Prostate gland (tissue), 2 donors: Measurements from ENCODE around the gene CDK19. TPM values are rescaled to one million over a fixed set of nuclear protein-coding genes. Genes with fewer than 3 reads are reported as not detected.
"Not testable (repeated sequence)": the region's sequence is repeated elsewhere in the genome, so short reads cannot be mapped to it uniquely, and the experiment has no call there.

Experiments used
- DNase-seq: peaks from one replicate; pipeline ENCODE4 v3.0.0-alpha.2; 2019; ENCODE audit warnings: low spot score
- H3K27ac ChIP-seq, 2 donors: fragments of 200-600 bp; sonication (generic); 2 replicates each; pipeline ENCODE4 v1.5.1; 2017 to 2019
- H3K27me3 ChIP-seq: fragments of 200-600 bp; sonication (generic); replicated peaks from 2 replicates; pipeline ENCODE4 v1.5.1; 2019; ENCODE audit not compliant: insufficient read depth
- H3K36me3 ChIP-seq, 2 donors: fragments of 200-600 bp; sonication (generic); 1 replicate in 1 of 2; 2 replicates in 1 of 2; pipeline versions ENCODE4 v1.5.1 to v1.8.1; 2017 to 2019
- H3K4me1 ChIP-seq: fragments of 200-600 bp; sonication (generic); replicated peaks from 2 replicates; pipeline ENCODE4 v1.5.1; 2019
- H3K4me3 ChIP-seq, 2 donors: fragments of 200-600 bp; sonication (generic); 2 replicates each; pipeline ENCODE4 v1.5.1; 2017 to 2019
- H3K9me3 ChIP-seq: fragments of 200-600 bp; sonication (generic); 2 replicates; pipeline ENCODE4 v1.5.1; 2017
- POLR2A ChIP-seq: fragments of 450-650 bp; IDR thresholded peaks from one replicate; pipeline ENCODE4 v1.6.1; 2016; ENCODE audit warnings: antibody characterized with exemption, mild to moderate bottlenecking
- POLR2AphosphoS5 ChIP-seq: sonication (generic); formaldehyde crosslinking; IDR thresholded peaks from one replicate; pipeline ENCODE4 v1.6.1; 2017; ENCODE audit warnings: antibody characterized with exemption
- WGBS: methylation state at CpG from one replicate; pipeline ENCODE4 v1.1.5; 2018; 5-methylcytosine and 5-hydroxymethylcytosine counted together
- intact Hi-C: fragments of 100-400 bp; cut with DNase I; formaldehyde crosslinking; loops from one replicate; pipeline ENCODE4 v1.14.2; 2022
- total RNA-seq, 2 donors: library from RNA; depleted of rRNA; stranded (reverse); fragments of >200 nt; gene quantifications; one replicate each; pipeline ENCODE4 v1.1.0, GENCODE V29; 2016
- TF ChIP-seq, protein P1 (sequence below), 4 experiments: fragments of 200-600 bp in 2 of 4; fragments of 450-650 bp in 2 of 4; sonication (generic) in 2 of 4; IDR thresholded peaks; 1 replicate in 3 of 4; 2 replicates in 1 of 4; pipeline ENCODE4 v1.5.1; 2016 to 2019; ENCODE audit warnings: antibody characterized with exemption in 4 of 4, mild to moderate bottlenecking in 2 of 4, moderate library complexity in 2 of 4

The CDK19 gene
- total RNA-seq, 2 donors from 2014 or later, result 41.4 to 70.2 TPM

DNA sequence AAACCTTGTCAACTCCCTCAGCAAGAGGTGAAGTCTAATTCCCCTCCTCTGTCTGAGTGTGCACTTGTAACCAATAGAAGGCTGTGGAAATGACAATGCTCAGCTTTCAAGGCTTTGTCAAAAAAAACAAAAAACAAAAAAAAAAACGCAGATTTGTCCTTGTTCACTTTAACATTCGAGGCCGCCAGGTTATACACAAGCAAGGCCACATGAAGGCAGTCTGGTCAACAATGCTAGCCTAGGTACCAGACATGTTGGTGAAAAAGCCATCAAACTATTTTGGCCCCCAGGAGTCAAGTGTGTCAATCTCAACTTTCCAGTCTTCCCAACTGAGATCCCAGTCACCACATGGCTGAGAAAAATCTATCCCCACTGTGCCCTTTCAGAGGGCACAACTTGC lies 92.3 kb downstream of the CDK19 start:
- 91% methylated on average over 3 of the region's 3 CpGs for WGBS
- no peaks in the 10 kb centered on the region for H3K9me3 ChIP-seq
- no peaks in the 10 kb centered on the region for H3K36me3 ChIP-seq

DNA sequence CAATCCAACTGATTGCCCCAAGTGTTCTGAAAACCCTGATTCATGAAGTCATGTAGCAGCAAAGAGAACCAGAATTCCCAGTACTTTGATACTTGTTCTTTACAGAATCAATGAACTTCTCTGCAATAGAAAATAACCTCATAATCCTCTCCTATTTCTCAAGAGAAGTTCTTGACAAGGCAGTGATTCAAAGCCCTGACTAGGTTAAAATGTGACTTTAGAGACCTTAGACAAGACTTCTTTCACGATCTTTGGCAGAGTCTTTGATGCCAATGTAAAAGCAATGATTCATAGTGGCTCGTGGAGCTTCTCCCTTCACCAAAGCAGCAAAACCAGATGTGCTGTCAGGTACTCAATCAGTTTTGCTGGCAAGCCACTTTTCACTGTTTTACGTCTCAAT lies 95.2 kb downstream of the CDK19 start:
- WGBS, result 85% methylated on average over 3 of the region's 3 CpGs
- TF ChIP-seq POLR2A (no peak), POLR2AphosphoS5 (no peak)
- TF ChIP-seq, protein P1, sequence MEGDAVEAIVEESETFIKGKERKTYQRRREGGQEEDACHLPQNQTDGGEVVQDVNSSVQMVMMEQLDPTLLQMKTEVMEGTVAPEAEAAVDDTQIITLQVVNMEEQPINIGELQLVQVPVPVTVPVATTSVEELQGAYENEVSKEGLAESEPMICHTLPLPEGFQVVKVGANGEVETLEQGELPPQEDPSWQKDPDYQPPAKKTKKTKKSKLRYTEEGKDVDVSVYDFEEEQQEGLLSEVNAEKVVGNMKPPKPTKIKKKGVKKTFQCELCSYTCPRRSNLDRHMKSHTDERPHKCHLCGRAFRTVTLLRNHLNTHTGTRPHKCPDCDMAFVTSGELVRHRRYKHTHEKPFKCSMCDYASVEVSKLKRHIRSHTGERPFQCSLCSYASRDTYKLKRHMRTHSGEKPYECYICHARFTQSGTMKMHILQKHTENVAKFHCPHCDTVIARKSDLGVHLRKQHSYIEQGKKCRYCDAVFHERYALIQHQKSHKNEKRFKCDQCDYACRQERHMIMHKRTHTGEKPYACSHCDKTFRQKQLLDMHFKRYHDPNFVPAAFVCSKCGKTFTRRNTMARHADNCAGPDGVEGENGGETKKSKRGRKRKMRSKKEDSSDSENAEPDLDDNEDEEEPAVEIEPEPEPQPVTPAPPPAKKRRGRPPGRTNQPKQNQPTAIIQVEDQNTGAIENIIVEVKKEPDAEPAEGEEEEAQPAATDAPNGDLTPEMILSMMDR (IDR thresholded peaks at IDR 0.05), result no peak

More for the DNA sequence above, 92.3 kb downstream of the CDK19 start:
- no peaks in the 10 kb centered on the region for H3K4me1 ChIP-seq
- H3K27me3 ChIP-seq, result no peaks in the 10 kb centered on the region
- TF ChIP-seq POLR2AphosphoS5, result no peak
- TF ChIP-seq, protein P1 (IDR thresholded peaks at IDR 0.05), result no peak
- no peak for TF ChIP-seq POLR2A
- H3K4me3 ChIP-seq, result no peak overlapping the region
- H3K27ac ChIP-seq, result no peak overlapping the region
- no peak for DNase-seq
- intact Hi-C loops, result no loop called here

DNA sequence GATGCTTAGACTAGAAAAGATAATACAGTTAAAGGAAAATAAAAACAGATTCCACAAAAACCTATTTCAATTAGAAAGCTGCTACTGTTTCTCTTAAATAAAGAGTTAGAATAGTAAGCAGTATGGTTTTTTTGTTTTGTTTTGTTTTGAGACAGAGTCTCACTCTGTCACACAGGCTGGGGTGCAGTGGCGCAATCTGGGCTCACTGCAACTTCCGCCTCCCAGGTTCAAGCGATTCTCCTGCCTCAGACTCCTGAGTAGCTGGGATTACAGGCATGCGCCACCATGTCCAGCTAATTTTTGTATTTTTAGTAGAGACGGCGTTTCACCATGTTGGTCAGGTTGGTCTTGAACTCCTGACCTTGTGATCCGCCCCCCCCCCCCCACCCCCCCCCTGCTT lies 95.7 kb downstream of the CDK19 start:
- H3K27me3 ChIP-seq, H3K27ac ChIP-seq, H3K36me3 ChIP-seq, H3K4me1 ChIP-seq, H3K9me3 ChIP-seq, DNase-seq, H3K4me3 ChIP-seq, intact Hi-C loops: not testable (repeated sequence)
- WGBS, result 93% methylated on average over 7 of the region's 7 CpGs

More for the DNA sequence above, 95.2 kb downstream of the CDK19 start:
- H3K4me3 ChIP-seq, result no peak overlapping the region
- H3K27ac ChIP-seq, result no peak overlapping the region
- no peaks in the 10 kb centered on the region for H3K9me3 ChIP-seq
- no peaks in the 10 kb centered on the region for H3K27me3 ChIP-seq
- H3K36me3 ChIP-seq, result no peaks in the 10 kb centered on the region
- no peak for DNase-seq
- intact Hi-C loops, result no loop called here
- H3K4me1 ChIP-seq, result no peaks in the 10 kb centered on the region

DNA sequence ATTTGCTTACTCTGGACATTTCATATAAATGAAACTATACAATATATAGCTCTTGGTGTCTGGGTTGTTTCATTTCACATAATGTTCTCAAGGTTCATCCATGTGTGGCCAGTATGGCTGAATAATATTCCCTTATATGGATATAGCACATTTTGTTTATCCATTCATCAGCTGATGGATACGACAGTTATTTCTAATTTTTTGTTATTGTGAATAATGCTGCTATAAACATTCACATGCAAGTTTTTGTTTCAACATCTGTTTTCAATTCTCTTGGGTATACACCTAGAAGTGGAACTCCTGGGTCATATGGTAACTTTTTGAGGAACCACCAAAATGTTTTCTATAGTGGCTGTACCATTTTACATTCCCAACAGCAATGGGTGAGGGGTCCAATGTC lies 101.1 kb downstream of the CDK19 start:
- H3K9me3 ChIP-seq, result no peaks in the 10 kb centered on the region
- H3K27me3 ChIP-seq, result no peaks in the 10 kb centered on the region
- H3K36me3 ChIP-seq, result no peaks in the 10 kb centered on the region
- no peaks in the 10 kb centered on the region for H3K4me1 ChIP-seq
- H3K27ac ChIP-seq, result no peak overlapping the region
- 85% methylated on average over 1 of the region's 1 CpG for WGBS
- TF ChIP-seq, protein P1 (IDR thresholded peaks at IDR 0.05), result no peak
- TF ChIP-seq POLR2A, result no peak
- no peak for TF ChIP-seq POLR2AphosphoS5
- DNase-seq, result no peak
- H3K4me3 ChIP-seq, result no peak overlapping the region
- intact Hi-C loops, result no loop called here

DNA sequence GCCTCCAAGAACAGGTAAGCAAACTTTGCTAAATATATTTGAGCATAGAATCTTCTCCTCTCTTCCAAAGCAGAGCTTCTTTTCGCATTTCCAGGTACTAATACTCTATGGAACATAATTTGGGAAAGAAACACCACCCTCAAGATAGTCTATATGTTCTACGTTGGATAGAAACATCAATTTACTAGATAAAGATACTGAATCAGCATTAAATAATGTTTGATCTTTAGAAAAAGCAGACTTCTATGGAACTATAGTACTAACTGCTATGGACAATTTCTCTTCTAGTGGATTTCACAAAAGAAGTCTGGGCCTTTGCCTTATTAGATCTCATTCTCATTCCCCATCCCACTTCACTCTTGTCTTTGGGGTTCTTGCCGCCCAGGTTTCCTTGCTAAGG lies 103.0 kb downstream of the CDK19 start:
- no peaks in the 10 kb centered on the region for H3K9me3 ChIP-seq
- H3K36me3 ChIP-seq, result no peaks in the 10 kb centered on the region
- H3K27ac ChIP-seq, result no peak overlapping the region
- no peaks in the 10 kb centered on the region for H3K27me3 ChIP-seq
- TF ChIP-seq POLR2AphosphoS5, result no peak
- TF ChIP-seq, protein P1 (IDR thresholded peaks at IDR 0.05), result no peak
- TF ChIP-seq POLR2A, result no peak
- no peaks in the 10 kb centered on the region for H3K4me1 ChIP-seq
- no peak for DNase-seq
- intact Hi-C loops, result no loop called here
- 98% methylated on average over 3 of the region's 3 CpGs for WGBS
- H3K4me3 ChIP-seq, result no peak overlapping the region
